HEK293T (cell line): Measurements from ENCODE around the gene PRSS27.

Experiments used
- CTCF ChIA-PET: fragments of 350-600 bp; formaldehyde crosslinking; extraction: SDS; loops from one replicate; lab custom pipeline; 2021; ENCODE audit warnings: antibody characterized with exemption, inconsistent platforms; lab: Yijun Ruan, JAX
- POLR2A ChIA-PET: fragments of 350-600 bp; formaldehyde crosslinking; extraction: SDS; loops from one replicate; lab custom pipeline; 2020; ENCODE audit warnings: antibody characterized with exemption, inconsistent platforms; lab: Yijun Ruan, JAX
- DNase-seq: peaks from one replicate; pipeline ENCODE4 v3.0.0; 2012; ENCODE audit warnings: mixed read lengths; ENCODE audit errors: extremely low spot score
- ARNT ChIP-seq: fragments of 450-650 bp; IDR thresholded peaks from 2 replicates; pipeline ENCODE4 v1.6.1; 2017; ENCODE audit warnings: mild to moderate bottlenecking
- BHLHE40 ChIP-seq: fragments of 450-650 bp; IDR thresholded peaks from 2 replicates; pipeline ENCODE4 v1.6.1; 2016; ENCODE audit warnings: mild to moderate bottlenecking, moderate library complexity, borderline replicate concordance
- CTBP1 ChIP-seq: fragments of 450-650 bp; IDR thresholded peaks from 2 replicates; pipeline ENCODE4 v1.6.1; 2016; ENCODE audit warnings: borderline replicate concordance
- ELF4 ChIP-seq: fragments of 450-650 bp; IDR thresholded peaks from 2 replicates; pipeline ENCODE4 v1.6.1; 2017; ENCODE audit warnings: antibody characterized with exemption
- FOXA1 ChIP-seq: fragments of 450-650 bp; IDR thresholded peaks from 2 replicates; pipeline ENCODE4 v1.6.1; 2016; ENCODE audit warnings: mild to moderate bottlenecking
- FOXK2 ChIP-seq: fragments of 450-650 bp; IDR thresholded peaks from 2 replicates; pipeline ENCODE4 v1.6.1; 2016; ENCODE audit warnings: mild to moderate bottlenecking
- FOXM1 ChIP-seq: fragments of 450-650 bp; IDR thresholded peaks from 2 replicates; pipeline ENCODE4 v1.6.1; 2017; ENCODE audit warnings: mild to moderate bottlenecking, borderline replicate concordance
- HDGF ChIP-seq: fragments of 450-650 bp; IDR thresholded peaks from 2 replicates; pipeline ENCODE4 v1.6.1; 2017; ENCODE audit warnings: antibody characterized with exemption, borderline replicate concordance
- L3MBTL2 ChIP-seq: fragments of 450-650 bp; conservative IDR thresholded peaks from 2 replicates; pipeline ENCODE4 v1.6.1; 2016; ENCODE audit warnings: mild to moderate bottlenecking
- LEF1 ChIP-seq: fragments of 450-650 bp; IDR thresholded peaks from 2 replicates; pipeline ENCODE4 v1.6.1; 2017; ENCODE audit warnings: mild to moderate bottlenecking, borderline replicate concordance
- NFRKB ChIP-seq: fragments of 450-650 bp; IDR thresholded peaks from 2 replicates; pipeline ENCODE4 v1.6.1; 2016; ENCODE audit warnings: mild to moderate bottlenecking, moderate library complexity
- SP1 ChIP-seq: fragments of 450-650 bp; IDR thresholded peaks from 2 replicates; pipeline ENCODE4 v1.6.1; 2017
- SUZ12 ChIP-seq: fragments of 450-650 bp; IDR thresholded peaks from 2 replicates; pipeline ENCODE4 v1.6.1; 2016; ENCODE audit warnings: mild to moderate bottlenecking
- TARDBP ChIP-seq: fragments of 450-650 bp; IDR thresholded peaks from 2 replicates; pipeline ENCODE4 v1.6.1; 2016
- ZNF384 ChIP-seq: fragments of 450-650 bp; IDR thresholded peaks from 2 replicates; pipeline ENCODE4 v1.6.1; 2016
- TF ChIP-seq, protein P1 (sequence below): fragments of 450-650 bp; IDR thresholded peaks from 2 replicates; pipeline ENCODE4 v1.6.1; 2016

Gene PRSS27

DNA sequence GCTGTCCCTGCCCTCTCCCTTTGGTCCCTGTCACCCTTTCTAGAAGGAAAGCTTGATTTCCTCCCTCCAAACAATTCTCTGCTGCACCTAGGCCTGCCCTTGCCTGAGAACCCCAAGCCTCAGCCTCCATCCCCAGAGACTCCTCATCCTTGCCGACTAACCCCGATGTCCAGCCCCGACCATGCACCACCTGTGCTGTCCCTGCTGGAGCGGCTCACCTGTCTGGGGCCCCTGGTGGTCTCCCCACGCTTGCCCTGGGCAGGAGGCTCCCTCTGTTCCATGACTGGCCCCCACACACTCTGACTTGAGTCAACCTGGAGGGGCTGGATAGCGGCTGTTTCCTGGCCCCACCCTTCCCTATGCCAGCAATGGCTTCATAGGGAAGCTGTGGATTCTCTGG, 20.5 kb upstream of the PRSS27 start:
- TF ChIP-seq, protein P1, sequence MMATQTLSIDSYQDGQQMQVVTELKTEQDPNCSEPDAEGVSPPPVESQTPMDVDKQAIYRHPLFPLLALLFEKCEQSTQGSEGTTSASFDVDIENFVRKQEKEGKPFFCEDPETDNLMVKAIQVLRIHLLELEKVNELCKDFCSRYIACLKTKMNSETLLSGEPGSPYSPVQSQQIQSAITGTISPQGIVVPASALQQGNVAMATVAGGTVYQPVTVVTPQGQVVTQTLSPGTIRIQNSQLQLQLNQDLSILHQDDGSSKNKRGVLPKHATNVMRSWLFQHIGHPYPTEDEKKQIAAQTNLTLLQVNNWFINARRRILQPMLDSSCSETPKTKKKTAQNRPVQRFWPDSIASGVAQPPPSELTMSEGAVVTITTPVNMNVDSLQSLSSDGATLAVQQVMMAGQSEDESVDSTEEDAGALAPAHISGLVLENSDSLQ: no peak
- TF ChIP-seq LEF1: no peak
- TF ChIP-seq NFRKB: no peak
- TF ChIP-seq ARNT: no peak
- no peak for TF ChIP-seq SUZ12
- TF ChIP-seq L3MBTL2: no peak
- TF ChIP-seq HDGF: no peak
- TF ChIP-seq SP1: no peak
- TF ChIP-seq FOXA1: no peak
- no peak for TF ChIP-seq TARDBP
- no peak for TF ChIP-seq ELF4
- TF ChIP-seq ZNF384: no peak
- no peak for TF ChIP-seq CTBP1
- TF ChIP-seq BHLHE40: no peak
- TF ChIP-seq FOXM1: no peak
- TF ChIP-seq FOXK2: no peak
- POLR2A ChIA-PET: interaction anchor here (1.3 to 5.1 kb wide), 2 partner anchors 9 to 11 kb away, joined by 4 to 48 read pairs; partner anchors contain the start of gene SRRM2
- CTCF ChIA-PET: no interaction called here
- DNase-seq: no peak

DNA sequence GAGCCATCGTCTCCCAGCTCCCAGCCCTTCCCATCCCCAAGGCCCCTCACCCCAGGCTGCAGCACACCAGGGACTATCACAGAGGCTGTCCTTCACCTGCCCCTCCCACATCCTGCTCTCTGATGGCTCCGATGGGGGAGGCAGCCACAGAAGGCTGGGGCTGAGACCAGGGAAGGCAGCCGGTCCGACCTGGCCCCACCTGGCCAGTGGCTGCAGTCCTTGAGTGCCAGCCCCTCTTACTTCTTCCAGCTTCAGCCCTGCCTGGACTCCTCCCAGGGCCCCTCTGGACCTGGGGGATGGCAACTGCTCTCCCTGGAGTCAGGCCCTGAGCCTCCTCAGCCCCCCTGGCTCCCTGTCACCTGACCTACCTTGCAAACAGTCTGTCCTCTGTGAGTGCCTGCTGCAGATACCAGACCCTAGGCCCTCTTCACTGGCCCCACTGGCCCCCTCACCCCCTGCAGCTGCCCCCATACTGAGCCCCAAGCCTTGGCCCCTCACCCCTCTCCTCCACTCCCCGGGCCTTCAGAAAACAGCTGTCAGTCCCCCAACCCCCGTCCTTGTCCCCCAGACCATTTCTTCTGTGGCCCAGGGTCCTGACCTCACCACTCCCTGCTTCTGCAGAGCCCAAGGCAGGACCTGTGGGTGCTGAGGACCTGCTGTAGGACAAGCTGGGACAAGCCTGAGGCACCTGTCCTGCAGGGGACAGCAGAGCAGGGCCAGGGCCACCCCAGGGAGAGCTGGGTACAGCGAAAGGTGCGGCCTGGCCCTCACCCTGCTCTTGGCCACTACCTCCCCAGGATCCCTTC, 19.8 kb upstream of the PRSS27 start:
- ChIA-PET CTCF (no interaction called here), POLR2A (interaction anchor here (1.3 to 5.1 kb wide), 2 partner anchors 10 to 12 kb away, joined by 4 to 48 read pairs; partner anchors contain the start of gene SRRM2)
- no peak for DNase-seq
- TF ChIP-seq NFRKB: no peak
- TF ChIP-seq FOXA1: no peak
- TF ChIP-seq SP1: no peak
- TF ChIP-seq FOXM1: no peak
- TF ChIP-seq TARDBP: no peak
- TF ChIP-seq HDGF: no peak
- TF ChIP-seq, protein P1: no peak
- no peak for TF ChIP-seq ELF4
- TF ChIP-seq FOXK2: no peak

DNA sequence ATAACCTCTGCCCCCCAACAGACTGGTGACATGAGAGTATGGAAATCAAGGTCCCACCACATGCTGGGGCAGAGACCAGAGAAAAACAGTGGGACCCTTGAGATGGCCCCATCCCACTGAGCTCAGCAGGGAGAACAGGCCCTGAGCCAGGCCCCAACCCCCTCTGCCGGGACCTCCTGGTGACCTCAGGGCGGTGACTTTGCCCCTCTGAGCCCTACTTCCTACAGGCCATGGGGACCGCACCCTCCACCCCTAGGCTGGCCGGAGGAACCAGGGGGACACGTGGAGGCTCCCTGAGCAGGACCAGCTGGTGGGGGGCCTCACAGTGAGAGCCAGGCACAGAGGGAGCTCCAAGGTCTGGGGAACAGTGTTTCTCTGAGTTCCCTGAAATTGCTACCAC, 18.6 kb upstream of the PRSS27 start:
- POLR2A ChIA-PET: interaction anchor here (5.1 kb wide), 1 partner anchor 13 kb away, joined by 48 read pairs; the partner anchor contains the start of gene SRRM2
- CTCF ChIA-PET: interaction anchor here (0.5 kb wide), 1 partner anchor 891 kb away, joined by 4 read pairs; no protein-coding TSS in a partner anchor
- no peak for DNase-seq
- TF ChIP-seq L3MBTL2: no peak
- TF ChIP-seq TARDBP: no peak
- no peak for TF ChIP-seq ZNF384

DNA sequence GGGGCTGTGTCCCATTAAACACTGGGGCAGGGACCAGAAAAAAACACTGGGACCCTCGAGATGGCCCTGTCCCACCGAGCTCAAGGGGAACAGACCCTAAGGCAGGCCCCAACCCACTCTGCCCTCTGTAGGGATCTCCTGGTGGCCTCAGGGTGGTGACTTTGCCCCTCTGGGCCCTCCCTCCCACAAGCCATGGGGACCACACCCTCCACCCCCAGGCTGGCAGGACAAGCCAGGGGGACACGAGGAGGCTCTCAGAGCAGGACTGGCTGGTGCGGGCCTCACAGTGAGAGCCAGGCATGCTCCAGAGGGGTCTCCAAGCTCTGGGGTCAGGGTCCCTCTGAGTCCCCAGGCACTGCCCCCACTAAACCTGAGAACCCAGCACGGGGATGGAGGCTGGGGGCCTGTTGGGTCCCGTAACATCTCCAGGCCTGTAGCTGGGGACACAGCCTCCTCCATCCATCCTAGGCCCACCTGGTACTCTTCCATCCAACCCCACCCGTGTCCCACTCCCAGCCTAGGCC, 17.9 kb upstream of the PRSS27 start:
- POLR2A ChIA-PET: interaction anchor here (1.2 kb wide), 1 partner anchor 41 kb away, joined by 3 read pairs; no protein-coding TSS in a partner anchor
- no peak for DNase-seq
- CTCF ChIA-PET: no interaction called here
- TF ChIP-seq SP1: no peak
- no peak for TF ChIP-seq FOXA1
- no peak for TF ChIP-seq CTBP1
- no peak for TF ChIP-seq FOXK2
- TF ChIP-seq ZNF384: no peak
- TF ChIP-seq, protein P1: no peak
- TF ChIP-seq BHLHE40: no peak
- TF ChIP-seq TARDBP: no peak
- no peak for TF ChIP-seq LEF1
- TF ChIP-seq FOXM1: no peak
- TF ChIP-seq ARNT: no peak
- TF ChIP-seq NFRKB: no peak
- TF ChIP-seq SUZ12: no peak
- no peak for TF ChIP-seq HDGF
- no peak for TF ChIP-seq ELF4
- no peak for TF ChIP-seq L3MBTL2

DNA sequence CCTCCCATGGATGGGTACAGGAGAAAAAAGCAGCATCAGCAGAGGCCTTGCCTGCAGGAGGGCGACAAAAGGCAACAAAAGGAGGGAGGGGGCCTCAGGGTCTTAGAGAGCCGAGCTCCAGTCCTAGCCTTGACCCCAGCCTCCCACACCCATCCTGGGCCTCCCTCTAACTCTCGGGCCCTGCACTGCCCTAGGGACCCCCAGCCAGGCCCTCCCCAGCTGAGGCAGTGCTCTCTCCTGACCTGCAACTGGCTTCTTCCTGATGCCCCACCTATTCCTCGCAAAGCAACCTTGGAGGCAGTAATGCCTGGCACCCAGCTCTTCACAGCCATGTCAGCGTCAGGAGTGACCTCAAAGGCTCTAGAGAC, 17.2 kb upstream of the PRSS27 start:
- CTCF ChIA-PET: no interaction called here
- DNase-seq: no peak
- POLR2A ChIA-PET: interaction anchor here (1.2 kb wide), 1 partner anchor 42 kb away, joined by 3 read pairs; no protein-coding TSS in a partner anchor
- no peak for TF ChIP-seq FOXK2
- no peak for TF ChIP-seq L3MBTL2
- no peak for TF ChIP-seq ARNT
- TF ChIP-seq, protein P1: no peak
